ENCODE results near the gene LOXL1.

DNA sequence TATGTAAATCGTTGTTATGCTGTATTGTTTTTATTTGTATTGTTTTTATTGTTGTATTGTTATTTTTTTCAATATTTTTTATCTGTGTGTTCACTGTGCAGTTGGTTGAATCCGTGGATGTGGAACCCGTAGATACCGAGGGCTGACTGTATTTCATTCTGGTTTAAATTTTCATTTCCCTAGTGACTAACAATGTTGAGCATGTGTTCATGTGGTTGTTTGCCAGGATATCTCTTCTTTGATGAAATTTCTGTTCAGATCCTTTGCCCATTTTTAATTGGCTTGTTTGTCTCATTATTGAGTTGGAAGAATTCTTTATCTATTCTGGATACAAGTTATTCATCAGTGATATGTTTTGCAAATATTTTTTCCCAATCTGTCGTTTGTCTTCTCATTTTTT lies 36.2 kb downstream of the LOXL1 start:
- TF ChIP-seq EGR1 (conservative IDR thresholded peaks at IDR 0.05) (no peak), TAF1 (IDR thresholded peaks at IDR 0.05; ENCODE audit: control insufficient read depth, extremely low read depth, insufficient read depth, low read length, severe bottlenecking) (no peak), FOS (IDR thresholded peaks at IDR 0.05; ENCODE audit: extremely low read depth, insufficient read length) (no peak), CREB1 (IDR thresholded peaks at IDR 0.05) (no peak), CREB1 (CRISPR knock-in tag; IDR thresholded peaks at IDR 0.05) (no peak)

All from K562 (cell line).